Esophagus squamous epithelium (tissue), 4 donors: ENCODE data around the gene PDZD8.

Experiments
- POLR2A ChIP-seq, 4 donors: fragments of 450-650 bp; IDR thresholded peaks; one replicate each; pipeline ENCODE4 v1.6.1; 2017; ENCODE audit warnings: antibody characterized with exemption in 4 of 4, mild to moderate bottlenecking in 4 of 4, moderate library complexity in 3 of 4
- TF ChIP-seq, protein P1 (sequence below), 6 experiments: fragments of 450-650 bp in 4 of 6; fragments of 200-600 bp in 2 of 6; sonication (generic) in 2 of 6; IDR thresholded peaks; one replicate each; pipeline ENCODE4 v1.5.1; 2016 to 2019; ENCODE audit warnings: antibody characterized with exemption in 6 of 6, mild to moderate bottlenecking in 4 of 6, moderate library complexity in 4 of 6

DNA sequence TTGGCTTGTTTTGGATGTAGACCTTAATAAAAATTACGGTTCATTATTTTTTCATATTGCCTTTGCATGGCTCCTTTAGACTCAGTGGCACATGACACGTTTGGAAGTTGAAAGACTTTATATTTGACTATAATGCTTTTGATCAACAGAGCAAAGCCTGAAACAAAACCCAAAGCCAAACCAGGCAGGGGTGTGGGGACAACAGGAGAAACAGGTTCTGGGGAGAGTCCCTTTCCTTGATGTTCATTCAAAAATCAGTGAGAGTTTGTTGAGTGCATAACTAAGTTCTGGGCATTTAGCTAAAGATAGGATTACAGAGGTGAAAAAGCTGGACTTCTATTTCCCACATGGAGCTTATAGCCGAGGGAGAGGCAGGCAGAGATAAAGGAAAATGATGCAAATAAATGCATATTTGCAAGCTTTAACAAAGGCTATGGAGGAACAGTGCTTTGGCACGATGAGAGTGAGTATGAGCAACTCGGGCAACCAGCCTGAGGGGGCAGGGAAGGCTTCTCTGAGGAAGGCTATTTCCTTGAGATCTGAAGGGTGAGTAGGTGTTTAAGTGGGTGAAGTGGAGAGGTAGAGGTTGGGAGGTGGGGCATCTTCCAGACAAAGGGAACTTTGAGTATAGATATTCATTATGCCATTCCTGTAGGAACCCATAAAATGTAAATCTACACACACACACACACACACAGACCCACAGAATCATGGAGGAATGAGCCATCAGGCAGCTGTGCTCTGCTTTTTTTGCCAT, 34.5 kb upstream of the PDZD8 start:
- TF ChIP-seq, protein P1, sequence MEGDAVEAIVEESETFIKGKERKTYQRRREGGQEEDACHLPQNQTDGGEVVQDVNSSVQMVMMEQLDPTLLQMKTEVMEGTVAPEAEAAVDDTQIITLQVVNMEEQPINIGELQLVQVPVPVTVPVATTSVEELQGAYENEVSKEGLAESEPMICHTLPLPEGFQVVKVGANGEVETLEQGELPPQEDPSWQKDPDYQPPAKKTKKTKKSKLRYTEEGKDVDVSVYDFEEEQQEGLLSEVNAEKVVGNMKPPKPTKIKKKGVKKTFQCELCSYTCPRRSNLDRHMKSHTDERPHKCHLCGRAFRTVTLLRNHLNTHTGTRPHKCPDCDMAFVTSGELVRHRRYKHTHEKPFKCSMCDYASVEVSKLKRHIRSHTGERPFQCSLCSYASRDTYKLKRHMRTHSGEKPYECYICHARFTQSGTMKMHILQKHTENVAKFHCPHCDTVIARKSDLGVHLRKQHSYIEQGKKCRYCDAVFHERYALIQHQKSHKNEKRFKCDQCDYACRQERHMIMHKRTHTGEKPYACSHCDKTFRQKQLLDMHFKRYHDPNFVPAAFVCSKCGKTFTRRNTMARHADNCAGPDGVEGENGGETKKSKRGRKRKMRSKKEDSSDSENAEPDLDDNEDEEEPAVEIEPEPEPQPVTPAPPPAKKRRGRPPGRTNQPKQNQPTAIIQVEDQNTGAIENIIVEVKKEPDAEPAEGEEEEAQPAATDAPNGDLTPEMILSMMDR (IDR thresholded peaks at IDR 0.05): no peak
- TF ChIP-seq POLR2A (IDR thresholded peaks at IDR 0.05): no peak
